HG02642 (cell line): ENCODE measurements around the gene PPM1J.
"Not testable (repeated sequence)": the region's sequence is repeated elsewhere in the genome, so short reads cannot be mapped to it uniquely, and the experiment has no call there.

ENCODE experiments used
- ATAC-seq: cut with Tn5 transposase; IDR thresholded peaks from one replicate; pipeline ENCODE4 v1.9.1; 2021; ENCODE audit warnings: mild to moderate bottlenecking; ENCODE audit not compliant: unreplicated experiment, poor library complexity

Gene PPM1J

DNA sequence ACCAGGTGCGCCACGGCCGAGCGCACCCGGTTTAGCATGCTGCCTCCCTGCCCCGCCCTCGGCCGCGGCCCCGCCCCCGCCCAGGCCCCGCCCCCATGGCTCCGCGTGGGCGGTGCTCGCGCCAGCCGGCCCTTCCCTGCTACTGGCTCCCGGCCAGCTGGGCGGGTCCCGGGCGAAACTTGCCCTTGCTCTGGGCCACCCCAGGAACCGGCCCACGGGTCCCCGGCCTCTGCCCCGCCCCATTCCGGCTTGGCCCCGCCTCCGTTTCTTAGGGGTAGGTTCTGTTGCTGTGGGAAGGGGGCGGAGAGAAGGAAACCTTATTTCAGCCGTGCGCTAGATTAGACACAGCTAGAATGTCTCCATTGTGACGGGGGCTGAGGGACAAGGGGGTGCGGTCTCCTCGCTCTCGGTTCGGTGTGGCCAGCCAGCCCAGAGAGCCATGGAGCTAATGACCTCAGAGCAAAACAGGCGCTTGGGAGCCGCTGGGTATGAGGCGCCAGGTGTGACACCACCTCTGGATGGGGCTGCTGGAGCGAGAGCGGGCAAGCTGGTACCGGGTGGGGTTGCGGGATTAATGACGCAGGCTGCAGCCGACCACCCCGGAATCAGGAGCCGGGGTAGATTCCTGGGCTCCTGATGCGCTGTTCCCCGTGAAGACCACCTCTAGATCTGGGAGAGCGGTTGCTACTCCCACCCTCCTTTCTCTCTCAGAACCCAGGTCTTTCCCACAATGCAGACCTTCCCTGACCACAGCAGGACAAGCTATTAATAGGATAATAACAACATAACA, at the start of gene PPM1J:
TSS of gene PPM1J (minus strand) at position 69 of the 790 bp plus-strand sequence. CDS start at position 38, 31 bp downstream.
- ATAC-seq = peak; percentile 83

- ATAC-seq = no peak
Measured at GRCh38 chr1:112762541-112763500, 47.7 kb upstream of the PPM1J start.

- no peak for ATAC-seq
Measured at GRCh38 chr1:112761714-112762480, 46.8 kb upstream of the PPM1J start.

GRCh38 chr1:112759228-112759627, 44.1 kb upstream of the PPM1J start:
- ATAC-seq = no peak

DNA sequence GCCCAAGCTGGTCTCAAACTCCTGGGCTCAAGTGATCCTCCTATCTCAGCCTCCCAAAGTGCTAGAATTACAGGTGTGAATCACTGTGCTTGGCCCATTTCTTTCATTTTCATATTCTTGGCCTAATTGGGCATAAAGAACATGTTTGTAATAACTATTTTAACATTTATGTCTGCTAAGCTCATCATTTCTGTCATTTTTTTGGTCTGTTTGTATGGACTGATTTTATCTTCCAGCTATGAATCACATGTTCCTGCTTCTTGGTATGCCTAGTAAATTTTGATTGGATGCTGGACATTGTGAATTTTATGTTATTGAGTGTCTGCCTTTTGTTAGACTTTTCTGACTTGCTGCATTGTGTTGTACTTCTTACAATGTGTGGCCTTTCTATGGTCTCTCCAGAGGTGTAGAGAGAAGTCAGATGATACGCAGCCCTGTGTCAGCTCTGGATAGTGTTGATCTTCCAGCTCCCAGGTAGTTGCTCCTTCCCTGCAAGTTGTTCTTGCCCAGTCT, 39.0 kb upstream of the PPM1J start:
- no peak for ATAC-seq

DNA sequence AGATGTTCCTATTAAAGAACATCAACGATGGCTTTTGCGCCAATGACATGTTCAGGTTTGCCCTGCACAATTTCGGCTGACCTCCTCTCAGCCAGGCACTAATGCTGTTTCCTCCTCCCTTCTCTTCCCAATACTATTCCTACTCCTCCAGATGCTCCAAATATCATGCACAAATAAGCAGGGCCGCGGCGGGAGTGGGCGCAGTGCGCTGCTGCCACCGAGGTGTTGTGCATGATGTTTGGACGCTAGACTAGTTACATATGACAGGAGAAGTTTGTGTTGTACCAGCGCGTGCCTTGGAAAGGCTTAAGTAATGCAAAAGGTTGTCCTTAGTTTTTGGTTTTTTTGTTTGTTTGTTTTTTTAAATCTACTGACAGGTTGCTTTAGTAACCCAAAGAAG, 33.3 kb upstream of the PPM1J start:
- no peak for ATAC-seq

- ATAC-seq = no peak
Measured at GRCh38 chr1:112744009-112744578, 29.0 kb upstream of the PPM1J start.

GRCh38 chr1:112743174-112744008, 28.3 kb upstream of the PPM1J start:
- no peak for ATAC-seq

GRCh38 chr1:112737573-112737972, 22.4 kb upstream of the PPM1J start:
- ATAC-seq = no peak

DNA sequence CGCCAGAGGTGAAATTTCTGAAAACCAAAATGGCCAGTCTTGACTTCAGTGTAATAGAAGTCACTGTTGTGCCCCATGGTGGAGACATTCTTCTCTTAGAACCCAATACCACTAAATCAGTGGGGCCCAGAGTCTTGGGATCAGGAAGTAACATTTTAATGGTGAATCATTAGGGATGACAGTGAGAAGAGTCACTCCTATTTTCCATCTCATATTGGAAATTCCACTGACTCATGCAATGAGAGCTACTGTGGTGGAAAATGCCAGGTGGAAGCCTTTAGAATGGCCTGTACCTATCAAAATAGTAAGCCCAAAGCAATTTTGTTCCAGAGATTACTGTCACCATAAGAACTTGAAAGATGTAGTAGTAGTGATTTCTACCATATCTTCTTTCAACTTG, 20.6 kb upstream of the PPM1J start:
- ATAC-seq = no peak

- no peak for ATAC-seq
Measured at GRCh38 chr1:112731451-112731850, 16.3 kb upstream of the PPM1J start.

- no peak for ATAC-seq
Measured at GRCh38 chr1:112729909-112730308, 14.8 kb upstream of the PPM1J start.

DNA sequence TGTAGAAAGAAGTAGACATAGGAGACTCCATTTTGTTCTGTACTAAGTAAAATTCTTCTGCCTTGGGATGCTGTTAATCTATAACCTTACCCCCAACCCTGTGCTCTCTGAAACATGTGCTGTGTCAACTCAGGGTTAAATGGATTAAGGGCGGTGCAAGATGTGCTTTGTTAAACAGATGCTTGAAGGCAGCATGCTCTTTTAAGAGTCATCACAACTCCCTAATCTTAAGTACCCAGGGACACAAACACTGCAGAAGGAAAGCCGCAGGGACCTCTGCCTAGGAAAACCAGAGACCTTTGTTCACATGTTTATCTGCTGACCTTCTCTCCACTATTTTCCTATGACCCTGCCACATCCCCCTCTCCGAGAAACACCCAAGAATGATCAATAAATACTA, 13.9 kb upstream of the PPM1J start:
- ATAC-seq = not testable (repeated sequence)

DNA sequence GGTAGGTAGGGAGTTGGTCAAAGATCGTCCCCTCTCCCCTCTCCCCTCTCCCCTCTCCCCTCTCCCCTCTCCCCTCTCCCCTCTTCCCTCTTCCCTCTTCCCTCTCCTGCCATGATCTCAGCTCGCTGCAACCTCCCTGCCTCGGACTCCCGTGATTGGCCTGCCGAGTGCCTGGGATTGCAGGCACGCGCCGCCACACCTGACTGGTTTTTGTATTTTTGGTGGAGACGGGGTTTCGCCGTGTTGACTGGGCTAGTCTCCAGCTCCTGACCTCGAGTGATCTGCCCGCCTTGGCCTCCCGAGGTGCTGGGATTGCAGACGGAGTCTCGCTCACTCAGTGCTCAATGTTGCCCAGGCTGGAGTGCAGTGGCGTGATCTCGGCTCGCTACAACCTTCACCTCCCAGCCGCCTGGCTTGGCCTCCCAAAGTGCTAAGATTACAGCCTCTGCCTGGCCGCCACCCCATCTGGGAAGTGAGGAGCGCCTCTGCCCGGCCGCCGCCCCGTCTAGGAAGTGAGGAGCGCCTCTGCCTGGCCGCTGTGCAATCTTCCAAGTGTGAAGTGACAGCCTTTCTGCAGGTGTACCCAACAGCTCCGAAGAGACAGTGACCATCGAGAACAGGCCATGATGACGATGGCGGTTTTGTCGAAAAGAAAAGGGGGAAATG, 13.3 kb upstream of the PPM1J start:
- not testable (repeated sequence) for ATAC-seq

GRCh38 chr1:112727716-112728115, 12.6 kb upstream of the PPM1J start:
- ATAC-seq = no peak

- ATAC-seq = not testable (repeated sequence)
Measured at GRCh38 chr1:112724240-112724639, 9.1 kb upstream of the PPM1J start.

- ATAC-seq = no peak
Measured at GRCh38 chr1:112723511-112723839, 8.3 kb upstream of the PPM1J start.

- ATAC-seq = no peak
Measured at GRCh38 chr1:112722601-112723510, 7.7 kb upstream of the PPM1J start.
